Activated naive CD8-positive, alpha-beta T cell treated with anti-CD3 and anti-CD28 coated beads, Interleukin-2, amount 50 U/mL, for 16 hours (primary cell): Measurements from ENCODE around the gene TAS2R10.
"Not testable (repeated sequence)": the region's sequence is repeated elsewhere in the genome, so short reads cannot be mapped to it uniquely, and the experiment has no call there.

Source experiments
- DNase-seq: peaks from one replicate; pipeline ENCODE4 v3.0.0-alpha.2; 2020; ENCODE audit warnings: low read depth, low spot score

Gene TAS2R10

GRCh38 chr12:10826258-10826657 is at the start of gene TAS2R10:
Gene TAS2R10, minus strand, starts transcription at chr12:10826358. Its CDS starts 89 bp downstream, at chr12:10826269.
- DNase-seq, result no peak

DNA sequence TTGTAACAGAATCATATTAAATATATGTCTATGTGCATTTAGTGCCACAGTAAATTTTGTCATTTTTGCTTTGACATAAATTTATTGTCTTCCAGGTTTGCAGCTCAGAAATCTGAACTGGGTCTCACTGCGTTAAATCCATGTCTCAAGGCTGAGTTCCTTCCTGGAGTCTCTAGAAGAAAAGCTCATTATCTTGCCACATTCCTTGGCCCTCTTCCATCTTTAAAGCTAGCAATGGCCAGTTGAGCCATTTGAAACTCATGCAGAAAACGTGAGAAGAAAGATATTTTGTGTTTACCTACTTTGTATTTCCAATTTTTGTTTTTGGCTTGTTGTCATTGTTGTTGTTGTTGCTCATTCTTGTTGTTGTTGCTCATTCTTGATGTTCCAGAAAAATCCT is 47.2 kb upstream of the TAS2R10 start:
- no peak for DNase-seq

DNA sequence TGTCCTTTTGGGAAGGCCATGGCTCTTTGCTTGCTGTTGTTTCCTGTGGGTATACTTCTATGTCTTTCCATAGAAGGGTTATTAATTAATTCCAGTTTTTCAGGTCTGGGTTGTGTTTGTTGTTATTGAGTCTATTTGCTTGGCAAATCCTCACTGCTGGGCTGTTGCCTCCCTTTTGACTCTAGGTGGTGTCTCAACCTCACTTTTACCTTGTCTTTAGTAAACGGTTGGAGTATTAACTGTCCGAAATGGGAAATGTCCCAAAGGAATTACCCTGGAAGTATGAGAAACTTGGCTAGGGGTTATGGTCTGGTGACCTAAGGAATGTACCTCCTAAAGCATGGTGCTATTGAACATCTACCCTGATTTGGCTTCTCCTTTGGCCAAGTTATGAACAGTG is 41.2 kb upstream of the TAS2R10 start:
- DNase-seq, result no peak

GRCh38 chr12:10863512-10864218 is 37.5 kb upstream of the TAS2R10 start:
- DNase-seq, result no peak

DNA sequence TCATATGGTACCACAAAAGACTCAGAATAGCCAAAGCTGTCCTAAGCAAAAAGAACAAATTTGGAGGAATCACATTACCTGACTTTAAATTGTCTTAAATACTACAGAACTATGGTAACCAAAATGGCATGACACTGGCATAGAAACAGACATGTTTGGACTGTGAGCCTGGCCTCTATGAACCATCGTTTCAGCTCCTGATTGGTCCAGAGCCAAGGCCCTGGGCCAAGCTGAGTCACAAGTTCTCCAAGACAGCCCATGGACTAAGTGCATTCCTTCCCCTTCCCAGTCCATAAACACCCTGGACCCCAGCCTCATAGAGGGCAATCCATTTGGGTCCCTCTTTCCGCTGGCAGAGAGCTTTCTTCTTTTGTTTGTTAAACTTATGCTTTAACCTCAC is 35.2 kb upstream of the TAS2R10 start:
- DNase-seq, result no peak

DNA sequence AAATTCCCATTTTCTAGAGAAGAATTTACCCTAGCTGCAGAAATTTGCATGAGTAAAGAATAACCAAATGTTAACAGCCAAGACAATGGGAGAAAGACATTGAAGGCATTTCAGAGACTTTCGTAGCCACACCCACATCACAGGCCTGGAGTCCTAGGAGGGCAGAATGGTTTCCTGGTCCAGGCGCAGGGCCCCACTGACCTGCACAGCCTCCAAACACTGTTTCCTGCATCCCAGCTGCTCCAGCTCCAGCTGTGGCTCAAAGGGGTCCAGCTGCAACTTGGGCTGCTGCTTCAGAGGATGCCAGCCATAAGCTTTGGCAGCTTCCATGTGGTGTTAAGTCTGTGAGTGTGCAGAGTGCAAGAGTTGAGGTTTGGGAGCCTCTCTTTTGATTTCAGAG is 29.6 kb upstream of the TAS2R10 start:
- DNase-seq, result no peak

DNA sequence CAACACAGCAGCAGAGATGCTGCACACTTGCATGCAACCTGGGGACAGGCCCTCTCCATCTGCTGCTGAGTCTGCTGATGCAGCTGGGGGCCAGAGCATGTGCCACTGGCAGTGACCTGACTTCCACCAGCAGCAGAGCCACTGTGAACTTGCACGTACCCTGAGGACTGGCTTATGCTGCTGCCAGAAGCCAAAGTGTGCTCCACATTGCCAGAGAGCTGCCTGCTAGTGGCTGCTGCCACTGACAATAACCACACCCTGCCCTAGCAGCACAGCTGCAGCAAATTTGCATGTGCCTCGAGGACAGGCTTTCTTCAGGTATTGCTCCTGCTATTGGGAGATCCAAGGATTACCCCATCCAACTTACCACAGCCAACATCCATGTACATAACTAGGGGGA is 27.6 kb upstream of the TAS2R10 start:
- no peak for DNase-seq

- DNase-seq, result no peak
Observed at GRCh38 chr12:10851243-10851858, 25.2 kb upstream of the TAS2R10 start.

DNA sequence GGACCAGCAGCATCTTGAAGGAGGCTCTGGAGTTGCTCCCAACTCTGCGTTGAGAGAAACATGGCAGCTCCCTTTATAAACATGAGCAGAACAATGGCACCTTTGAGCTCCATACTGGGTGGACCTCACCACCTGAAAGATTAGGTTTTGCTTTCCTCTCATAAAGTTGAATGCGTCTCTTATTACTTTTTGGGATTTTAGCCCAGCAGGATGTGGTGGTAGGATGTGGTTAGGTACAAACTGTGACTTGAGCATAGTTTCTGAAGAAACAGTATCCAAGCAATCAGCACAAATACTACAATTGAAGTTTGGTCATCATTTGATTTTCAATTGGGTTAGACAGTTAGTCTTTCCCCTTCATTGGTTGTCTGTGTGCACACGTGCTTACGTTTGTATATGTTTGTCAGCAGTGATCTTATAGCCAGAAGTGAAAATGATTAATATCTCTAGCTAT is 23.3 kb upstream of the TAS2R10 start, which contains the start of gene PRR4:
TSS of gene PRR4 (minus strand) at position 51 of the 454 bp plus-strand sequence. CDS start at position 13, 38 bp downstream.
- no peak for DNase-seq

- DNase-seq, result no peak
Observed at GRCh38 chr12:10847744-10848143, 21.6 kb upstream of the TAS2R10 start.

DNA sequence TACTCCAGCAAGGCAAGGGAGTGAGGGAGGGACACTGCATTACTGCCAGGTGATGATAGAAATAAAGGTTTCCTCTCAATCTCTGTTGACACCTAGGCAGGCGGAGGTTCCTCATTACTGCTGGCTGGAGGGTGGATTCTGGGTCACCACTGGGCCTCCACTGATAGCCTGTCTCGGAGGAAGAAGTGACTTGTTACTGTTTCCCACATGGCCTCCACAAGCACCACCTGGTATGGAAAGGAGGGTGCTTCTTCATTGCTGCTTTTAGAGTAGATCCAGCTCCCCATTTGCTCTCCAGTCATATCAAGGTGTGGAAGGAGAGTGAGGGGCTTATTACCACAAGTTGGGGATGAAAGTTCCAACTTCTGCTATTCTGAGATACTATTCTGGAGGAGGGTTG is 16.7 kb upstream of the TAS2R10 start:
- no peak for DNase-seq

DNA sequence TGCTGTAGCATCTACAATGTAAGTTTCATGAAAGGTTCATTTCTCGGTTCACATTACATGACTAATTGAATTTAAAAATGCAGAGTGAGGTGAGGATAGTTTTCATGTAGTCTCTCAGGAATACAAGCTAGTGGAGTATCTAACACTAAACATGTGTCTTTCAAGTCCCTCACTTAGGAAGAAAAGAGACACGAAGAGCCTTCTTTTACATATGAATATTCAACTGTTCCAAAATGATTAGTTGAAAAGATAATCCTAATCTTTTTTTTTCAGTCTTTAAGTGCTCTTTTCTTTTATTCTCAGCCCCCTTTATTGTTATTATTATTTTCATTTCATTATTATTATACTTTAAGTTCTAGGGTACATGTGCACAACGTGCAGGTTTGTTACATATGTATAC is 12.3 kb upstream of the TAS2R10 start:
- no peak for DNase-seq

GRCh38 chr12:10829994-10830393 is 3.8 kb upstream of the TAS2R10 start:
- no peak for DNase-seq

DNA sequence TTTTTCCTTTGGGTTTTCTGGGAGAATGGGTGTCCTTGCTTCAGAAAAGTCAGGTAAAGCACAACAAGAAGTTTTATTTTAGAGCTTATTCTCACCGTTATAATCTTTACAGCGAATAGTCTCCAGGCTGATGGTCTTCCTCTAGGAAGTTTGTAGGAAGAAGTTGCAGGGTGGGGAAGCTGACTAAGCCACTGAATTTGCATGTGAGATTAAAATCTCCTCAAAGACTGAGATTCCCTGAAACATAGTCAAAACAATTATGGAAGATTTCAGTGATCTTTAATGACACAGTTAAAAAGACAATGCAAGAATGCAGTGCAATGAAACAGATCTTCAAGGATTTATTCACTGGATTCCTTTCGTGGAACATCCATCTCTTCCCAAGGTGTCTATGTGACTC is 1.2 kb downstream of the TAS2R10 start:
- DNase-seq, result no peak

- no peak for DNase-seq
Observed at GRCh38 chr12:10811883-10812536, 14.1 kb downstream of the TAS2R10 start.

DNA sequence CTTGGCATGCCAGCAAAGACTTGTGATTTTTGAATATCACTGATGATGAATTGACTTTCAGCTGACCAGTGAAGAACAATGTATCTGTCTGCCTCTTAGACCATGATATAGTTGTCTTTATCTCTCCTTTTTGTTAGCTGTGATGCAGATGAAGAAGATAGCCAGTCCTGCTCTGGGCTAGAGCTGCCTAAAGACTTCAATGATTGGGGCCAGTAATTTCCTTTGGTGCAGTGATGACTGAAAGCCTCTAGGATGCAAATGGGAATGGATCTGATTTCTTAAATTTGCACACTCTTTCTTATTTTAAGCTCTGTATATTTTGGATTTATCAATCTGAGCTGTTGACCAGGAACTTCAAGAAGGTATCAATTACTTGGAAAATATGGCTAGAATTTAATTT is 16.1 kb downstream of the TAS2R10 start, which contains the start of gene TAS2R9:
TSS of gene TAS2R9 (minus strand) at position 101 of the 400 bp plus-strand sequence. CDS start at position 8, 93 bp downstream.
- DNase-seq, result no peak

DNA sequence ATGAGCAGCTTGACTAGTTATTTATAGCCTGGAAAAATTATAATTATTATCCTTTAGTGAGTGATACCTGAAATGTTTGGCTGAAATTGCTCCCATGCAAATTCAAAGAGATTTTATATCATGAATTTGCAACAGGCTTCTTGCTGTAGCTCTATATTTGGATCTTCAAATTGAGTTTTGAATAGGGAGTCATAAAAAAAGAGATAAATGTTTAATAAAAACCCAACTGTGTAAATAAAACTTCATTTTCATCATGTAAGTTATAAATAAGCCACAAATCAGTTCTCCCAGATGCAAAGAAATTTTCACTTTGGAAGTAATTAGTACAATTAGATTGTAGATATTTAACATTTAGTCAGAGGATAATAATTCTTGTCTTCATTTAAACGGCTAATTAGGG is 19.0 kb downstream of the TAS2R10 start, which contains the start of gene TAS2R8:
TSS of gene TAS2R8 (minus strand) at position 101 of the 400 bp plus-strand sequence. CDS start 306 bp downstream, outside the sequence.
- no peak for DNase-seq

DNA sequence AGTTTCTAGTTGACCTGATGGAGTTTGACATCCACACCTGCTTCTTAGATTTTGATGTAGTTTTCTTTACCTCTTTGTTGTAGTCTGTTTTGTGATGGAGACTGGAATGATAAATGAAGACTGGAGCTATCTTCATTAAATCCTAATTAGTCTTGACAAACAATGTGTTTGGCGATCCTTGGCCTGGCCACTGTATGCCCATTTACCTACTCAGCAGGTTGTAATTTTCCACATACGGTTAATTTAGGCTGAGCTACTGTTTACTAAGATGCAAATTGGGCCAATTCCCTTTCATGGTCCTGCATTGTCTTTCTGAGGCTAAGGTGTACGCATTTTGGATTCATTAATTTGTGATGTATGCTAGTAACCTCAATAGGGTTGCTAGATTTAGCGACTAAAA is 23.6 kb downstream of the TAS2R10 start, which contains the start of gene TAS2R7:
TSS of gene TAS2R7 (minus strand) at position 41 of the 400 bp plus-strand sequence. CDS start 57 bp downstream, outside the sequence.
- no peak for DNase-seq

GRCh38 chr12:10801741-10802140 is 24.4 kb downstream of the TAS2R10 start:
- DNase-seq, result no peak

GRCh38 chr12:10794222-10794621 is 31.9 kb downstream of the TAS2R10 start:
- no peak for DNase-seq

DNA sequence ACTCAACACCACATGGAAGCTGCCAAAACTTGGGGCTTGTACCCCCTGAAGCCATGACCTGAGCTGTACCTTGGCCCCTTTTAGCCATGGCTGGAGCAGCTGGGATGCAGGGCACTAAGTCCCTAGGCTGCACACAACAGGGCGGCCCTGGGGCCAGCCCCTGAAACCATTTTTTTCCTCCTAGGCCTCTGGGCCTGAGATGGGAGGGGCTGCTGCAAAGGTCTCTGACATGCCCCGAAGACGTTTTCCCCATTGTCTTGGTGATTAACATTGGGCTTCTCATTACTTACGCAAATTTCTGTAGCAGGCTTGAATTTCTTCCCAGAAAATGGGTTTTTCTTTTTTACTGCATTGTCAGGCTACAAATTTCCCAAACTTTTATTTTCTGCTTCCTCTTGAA is 34.4 kb downstream of the TAS2R10 start:
- DNase-seq, result not testable (repeated sequence)

DNA sequence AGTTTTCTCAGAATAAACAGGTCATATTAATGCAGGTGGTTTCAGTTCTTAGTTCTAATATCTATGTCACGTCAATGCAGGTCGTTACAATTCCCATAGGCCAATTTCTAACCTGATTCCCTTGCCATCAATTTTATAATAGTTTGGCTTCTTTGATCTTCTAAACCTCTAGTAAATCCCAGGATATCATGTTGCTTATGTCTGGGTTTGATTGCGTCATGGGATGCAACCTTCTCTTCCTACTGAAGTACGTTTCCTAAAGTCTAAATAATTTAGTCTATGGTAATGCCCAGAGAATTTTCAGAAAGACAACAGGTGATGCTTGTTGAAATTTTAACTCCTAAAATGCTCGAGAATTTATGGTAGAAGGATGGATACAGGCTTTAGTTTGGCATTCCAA is 42.9 kb downstream of the TAS2R10 start:
- no peak for DNase-seq
